ENCODE measurements around the gene GPR137. TPM values are rescaled to one million over a fixed set of nuclear protein-coding genes. Genes with fewer than 3 reads are reported as not detected.

The GPR137 gene
- total RNA-seq, 1 experiment from 2014 or later = 26.8 TPM

Other genes with a start within 250 kb of the GPR137 start
- gene FLRT1, start 249.9 kb upstream of the GPR137 start, total RNA-seq (2014; rRNA removed; shearing (Covaris generic)) = under 0.01 TPM in 2 replicates
- gene MACROD1, start 119.7 kb upstream of the GPR137 start, total RNA-seq (2014; rRNA removed; shearing (Covaris generic)) = 36.7 and 43.3 TPM in 2 replicates
- 306 and 321 TPM in 2 replicates for gene STIP1, start 99.7 kb upstream of the GPR137 start, total RNA-seq (2014; rRNA removed; shearing (Covaris generic))
- 25.9 and 29.1 TPM in 2 replicates for gene FERMT3, start 79.1 kb upstream of the GPR137 start, total RNA-seq (2014; rRNA removed; shearing (Covaris generic))
- 67.2 and 79.8 TPM in 2 replicates for gene TRPT1, start 59.7 kb upstream of the GPR137 start, total RNA-seq (2014; rRNA removed; shearing (Covaris generic))
- gene NUDT22, start 59.6 kb upstream of the GPR137 start, total RNA-seq (2014; rRNA removed; shearing (Covaris generic)) = 59.7 and 90.2 TPM in 2 replicates
- gene DNAJC4, start 55.3 kb upstream of the GPR137 start, total RNA-seq (2014; rRNA removed; shearing (Covaris generic)) = 17.2 and 23.7 TPM in 2 replicates
- 45.7 and 51.3 TPM in 2 replicates for gene VEGFB, start 51.3 kb upstream of the GPR137 start, total RNA-seq (2014; rRNA removed; shearing (Covaris generic))
- gene FKBP2, start 44.8 kb upstream of the GPR137 start, total RNA-seq (2014; rRNA removed; shearing (Covaris generic)) = 76.3 and 109 TPM in 2 replicates
- gene PPP1R14B, start 38.9 kb upstream of the GPR137 start, total RNA-seq (2014; rRNA removed; shearing (Covaris generic)) = 418 and 531 TPM in 2 replicates
- gene PLCB3, start 34.3 kb upstream of the GPR137 start, total RNA-seq (2014; rRNA removed; shearing (Covaris generic)) = 48.1 and 60.4 TPM in 2 replicates
- 121 and 165 TPM in 2 replicates for gene BAD, start 1.2 kb upstream of the GPR137 start, total RNA-seq (2014; rRNA removed; shearing (Covaris generic))
- gene KCNK4, start 5.5 kb downstream of the GPR137 start, total RNA-seq (2014; rRNA removed; shearing (Covaris generic)) = not detected in 2 replicates
- 0.68 and 1.7 TPM in 2 replicates for gene CATSPERZ, start 14.5 kb downstream of the GPR137 start, total RNA-seq (2014; rRNA removed; shearing (Covaris generic))
- gene ESRRA, start 19.7 kb downstream of the GPR137 start, total RNA-seq (2014; rRNA removed; shearing (Covaris generic)) = 7.4 and 10.8 TPM in 2 replicates
- 434 and 545 TPM in 2 replicates for gene TRMT112, start 31.7 kb downstream of the GPR137 start, total RNA-seq (2014; rRNA removed; shearing (Covaris generic))
- 245 and 355 TPM in 2 replicates for gene PRDX5, start 32.3 kb downstream of the GPR137 start, total RNA-seq (2014; rRNA removed; shearing (Covaris generic))
- gene CCDC88B, start 54.4 kb downstream of the GPR137 start, total RNA-seq (2014; rRNA removed; shearing (Covaris generic)) = 1.2 and 2.8 TPM in 2 replicates
- 20.8 and 35.0 TPM in 2 replicates for gene RPS6KA4, start 73.3 kb downstream of the GPR137 start, total RNA-seq (2014; rRNA removed; shearing (Covaris generic))

Measured in RPMI7951 (cell line).